Keratinocyte (primary cell): Measurements from ENCODE around the gene SUSD3. TPM values are rescaled to one million over a fixed set of nuclear protein-coding genes. Genes with fewer than 3 reads are reported as not detected.

Source experiments
- DNase-seq: peaks from one replicate; pipeline ENCODE4 v3.0.0-alpha.2; 2011; ENCODE audit warnings: low read depth, missing footprints, low spot score
- FAIRE-seq: peaks from 2 replicates; lab custom pipeline; 2011; peaks lifted over from hg19 to GRCh38; lab: Jason Lieb, UNC
- H2AFZ ChIP-seq: 2 replicates; pipeline ENCODE4 v1.6.0; 2012; ENCODE audit warnings: low read length, control low read depth, inconsistent platforms; ENCODE audit not compliant: control insufficient read depth
- H3K27ac ChIP-seq: 2 replicates; pipeline ENCODE4 v1.5.1; 2011; ENCODE audit warnings: low read length; ENCODE audit not compliant: control insufficient read depth, insufficient read depth
- H3K27me3 ChIP-seq: 3 replicates; pipeline ENCODE4 v1.6.0; 2011; ENCODE audit warnings: low read length; ENCODE audit not compliant: control insufficient read depth, insufficient read depth; ENCODE audit errors: extremely low read depth
- H3K36me3 ChIP-seq, 2 experiments: 2 replicates in 1 of 2; 3 replicates in 1 of 2; pipeline ENCODE4 v1.5.1; 2011; ENCODE audit warnings: low read length in 2 of 2, mild to moderate bottlenecking in 1 of 2; ENCODE audit not compliant: control insufficient read depth in 2 of 2, insufficient read depth in 2 of 2; ENCODE audit errors: extremely low read depth in 1 of 2
- H3K4me1 ChIP-seq: 3 replicates; pipeline ENCODE4 v1.5.1; 2011; ENCODE audit warnings: low read length; ENCODE audit not compliant: control insufficient read depth, insufficient read depth; ENCODE audit errors: extremely low read depth
- H3K4me2 ChIP-seq: 3 replicates; pipeline ENCODE4 v1.6.0; 2011; ENCODE audit warnings: low read depth, low read length; ENCODE audit not compliant: control insufficient read depth, insufficient read depth; ENCODE audit errors: extremely low read depth
- H3K4me3 ChIP-seq, 3 experiments: fragments of 200-600 bp in 1 of 3; sonication (generic) in 1 of 3; 2 replicates in 2 of 3; 3 replicates in 1 of 3; pipeline ENCODE4 v1.5.1; 2011 to 2016; ENCODE audit warnings: low read length in 3 of 3, mild to moderate bottlenecking in 3 of 3, control low read depth in 2 of 3, inconsistent platforms in 1 of 3, low read depth in 1 of 3, mixed read lengths in 1 of 3, mixed run types in 1 of 3, moderate library complexity in 1 of 3; ENCODE audit not compliant: control insufficient read depth in 2 of 3, insufficient read depth in 2 of 3; ENCODE audit errors: extremely low read depth in 1 of 3
- H3K79me2 ChIP-seq: 2 replicates; pipeline ENCODE4 v1.6.0; 2012; ENCODE audit warnings: low read length; ENCODE audit not compliant: control insufficient read depth, insufficient read depth
- H3K9ac ChIP-seq: 3 replicates; pipeline ENCODE4 v1.6.0; 2011; ENCODE audit warnings: low read length; ENCODE audit not compliant: control insufficient read depth, insufficient read depth; ENCODE audit errors: extremely low read depth
- H3K9me1 ChIP-seq: 3 replicates; pipeline ENCODE4 v1.6.0; 2011; ENCODE audit warnings: low read length; ENCODE audit not compliant: control insufficient read depth, insufficient read depth; ENCODE audit errors: extremely low read depth
- H3K9me3 ChIP-seq: 2 replicates; pipeline ENCODE4 v1.5.1; 2012; ENCODE audit warnings: low read depth, low read length; ENCODE audit not compliant: control insufficient read depth
- H4K20me1 ChIP-seq: 3 replicates; pipeline ENCODE4 v1.6.0; 2011; ENCODE audit warnings: low read length; ENCODE audit not compliant: control insufficient read depth, insufficient read depth; ENCODE audit errors: extremely low read depth
- CTCF ChIP-seq, 3 experiments: IDR thresholded peaks in 1 of 3; conservative IDR thresholded peaks in 1 of 3; optimal IDR thresholded peaks in 1 of 3; 2 replicates in 2 of 3; 3 replicates in 1 of 3; pipeline versions ENCODE3 to v1.5.1; 2011; ENCODE audit warnings: low read length in 3 of 3, mild to moderate bottlenecking in 3 of 3, moderate library complexity in 2 of 3, control low read depth in 1 of 3, inconsistent platforms in 1 of 3; ENCODE audit not compliant: insufficient read depth in 2 of 3; ENCODE audit errors: extremely low read depth in 1 of 3
- EZH2 ChIP-seq: IDR thresholded peaks from one replicate; pipeline ENCODE4 v1.6.1; 2012; ENCODE audit warnings: inconsistent platforms, mild to moderate bottlenecking, low read length, moderate library complexity
- dilution Hi-C: fragments of 300-500 bp; cut with MboI; formaldehyde crosslinking; loops from one replicate; pipeline ENCODE4 v1.7.0; 2020; ENCODE audit warnings: low sequenced_read_pairs; ENCODE audit not compliant: extremely low pct_ligation_motif_present
- polyA plus RNA-seq, 5 experiments: library from polyadenylated mRNA; depleted of rRNA in 3 of 5; stranded (reverse) in 3 of 5; stranded (forward) in 1 of 5; unstranded in 1 of 5; fragments of >200 nt; gene quantifications; 1 replicate in 1 of 5; 2 replicates in 3 of 5; 3 replicates in 1 of 5; pipeline versions ENCODE4 v1.2.1 to v1.2.3, GENCODE V29; 2011 to 2012; ENCODE audit warnings: missing spikeins in 2 of 5, low read depth in 1 of 5, low replicate concordance in 1 of 5

The SUSD3 gene
- polyA plus RNA-seq, 1 donor (not counting 4 experiments of a cell fraction or from before 2014, with no cell fraction given) = 0.20 TPM

GRCh38 chr9:93035821-93036351 is 22.6 kb upstream of the SUSD3 start:
- dilution Hi-C loops = no loop called here
- Histone ChIP-seq H3K27me3 (peaks cover 10% of the 10 kb centered on the region), H3K9ac (no peak overlapping the region), H3K4me3 (no peak overlapping the region), H4K20me1 (no peaks in the 10 kb centered on the region), H3K4me2 (no peak overlapping the region), H3K4me1 (no peaks in the 10 kb centered on the region), H2AFZ (no peak overlapping the region), H3K9me1 (no peaks in the 10 kb centered on the region), H3K9me3 (no peaks in the 10 kb centered on the region), H3K79me2 (no peaks in the 10 kb centered on the region), H3K36me3 (no peaks in the 10 kb centered on the region), H3K27ac (no peak overlapping the region)
- no peak for FAIRE-seq
- DNase-seq = no peak
- TF ChIP-seq EZH2 = no peak
- TF ChIP-seq CTCF (optimal IDR thresholded peaks at IDR 0.05 in 1 of 3, IDR thresholded peaks at IDR 0.05 in 1 of 3, conservative IDR thresholded peaks at IDR 0.05 in 1 of 3; ENCODE audit: extremely low read depth in 1 of 3, insufficient read depth in 2 of 3, low read length in 3 of 3) = no peak

GRCh38 chr9:93036887-93037475 is 21.5 kb upstream of the SUSD3 start:
- no peaks in the 10 kb centered on the region for H3K79me2 ChIP-seq
- H3K9me1 ChIP-seq = no peaks in the 10 kb centered on the region
- no peak overlapping the region for H2AFZ ChIP-seq
- no peaks in the 10 kb centered on the region for H3K9me3 ChIP-seq
- H3K4me3 ChIP-seq = no peak overlapping the region
- no peaks in the 10 kb centered on the region for H3K36me3 ChIP-seq
- H3K4me2 ChIP-seq = no peak overlapping the region
- no peak overlapping the region for H3K27ac ChIP-seq
- no peaks in the 10 kb centered on the region for H3K4me1 ChIP-seq
- TF ChIP-seq EZH2 (no peak), CTCF (optimal IDR thresholded peaks at IDR 0.05 in 1 of 3, IDR thresholded peaks at IDR 0.05 in 1 of 3, conservative IDR thresholded peaks at IDR 0.05 in 1 of 3; ENCODE audit: extremely low read depth in 1 of 3, insufficient read depth in 2 of 3, low read length in 3 of 3) (no peak)
- H4K20me1 ChIP-seq = no peaks in the 10 kb centered on the region
- dilution Hi-C loops = no loop called here
- no peak for FAIRE-seq
- DNase-seq = no peak
- H3K27me3 ChIP-seq = peaks cover 10% of the 10 kb centered on the region
- no peak overlapping the region for H3K9ac ChIP-seq
